ENCODE results near the gene CLIP3.
"Not testable (repeated sequence)": the region's sequence is repeated elsewhere in the genome, so short reads cannot be mapped to it uniquely, and the experiment has no call there.

The CLIP3 gene

GRCh38 chr19:36047835-36048234 lies 15.2 kb upstream of the CLIP3 start:
- Histone ChIP-seq H3K4me3 (ENCODE audit: insufficient read depth, low read depth, low read length, poor library complexity, severe bottlenecking) (no peak overlapping the region), H3K9me3 (ENCODE audit: control insufficient read depth, low read length) (no peaks in the 10 kb centered on the region), H3K27ac (ENCODE audit: insufficient read depth, low read length, poor library complexity, severe bottlenecking) (no peak overlapping the region), H3K4me1 (ENCODE audit: control insufficient read depth, insufficient read depth, low read length, poor library complexity, severe bottlenecking) (no peaks in the 10 kb centered on the region), H3K27me3 (replicated peaks; ENCODE audit: control insufficient read depth, insufficient read depth, low read length, poor library complexity, severe bottlenecking) (no peaks in the 10 kb centered on the region), H3K36me3 (ENCODE audit: control insufficient read depth, insufficient read depth, low read length) (no peaks in the 10 kb centered on the region)
- DNase-seq, result no peak

DNA sequence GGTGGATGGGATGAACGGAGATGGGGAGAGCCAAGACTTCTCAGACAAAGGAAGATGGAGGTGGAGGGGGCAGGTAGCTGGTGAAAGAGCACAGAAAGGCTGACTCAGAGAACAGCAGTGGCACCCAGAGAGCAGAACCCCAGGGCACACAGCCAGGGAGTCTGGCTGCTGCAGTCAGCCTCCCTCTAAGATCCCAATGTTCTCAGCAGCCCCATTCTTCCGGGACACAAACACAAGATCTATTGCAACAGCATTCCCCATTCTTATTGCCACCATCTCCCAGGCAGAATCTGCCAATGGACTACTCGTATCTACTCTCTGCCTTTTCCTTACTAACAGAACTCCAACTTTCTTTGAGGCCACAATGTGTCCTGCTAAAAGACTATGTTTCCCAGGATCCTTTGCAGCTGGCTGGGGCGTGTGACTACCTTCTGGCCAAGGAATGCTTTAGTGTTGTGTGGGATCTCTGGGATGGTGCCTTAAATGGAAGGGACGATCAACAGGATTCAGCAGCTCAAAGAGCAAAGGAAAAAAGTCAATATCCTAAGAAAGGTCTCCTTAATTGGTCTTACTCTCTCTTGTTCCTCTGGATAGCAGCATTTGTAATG lies 13.9 kb upstream of the CLIP3 start:
- no peaks in the 10 kb centered on the region for H3K9me3 ChIP-seq (ENCODE audit: control insufficient read depth, low read length)
- H3K4me3 ChIP-seq (ENCODE audit: insufficient read depth, low read depth, low read length, poor library complexity, severe bottlenecking), result no peak overlapping the region
- H3K27me3 ChIP-seq (replicated peaks; ENCODE audit: control insufficient read depth, insufficient read depth, low read length, poor library complexity, severe bottlenecking), result no peaks in the 10 kb centered on the region
- no peak overlapping the region for H3K27ac ChIP-seq (ENCODE audit: insufficient read depth, low read length, poor library complexity, severe bottlenecking)
- H3K4me1 ChIP-seq (ENCODE audit: control insufficient read depth, insufficient read depth, low read length, poor library complexity, severe bottlenecking), result no peaks in the 10 kb centered on the region
- no peak for DNase-seq
- H3K36me3 ChIP-seq (ENCODE audit: control insufficient read depth, insufficient read depth, low read length), result no peaks in the 10 kb centered on the region

DNA sequence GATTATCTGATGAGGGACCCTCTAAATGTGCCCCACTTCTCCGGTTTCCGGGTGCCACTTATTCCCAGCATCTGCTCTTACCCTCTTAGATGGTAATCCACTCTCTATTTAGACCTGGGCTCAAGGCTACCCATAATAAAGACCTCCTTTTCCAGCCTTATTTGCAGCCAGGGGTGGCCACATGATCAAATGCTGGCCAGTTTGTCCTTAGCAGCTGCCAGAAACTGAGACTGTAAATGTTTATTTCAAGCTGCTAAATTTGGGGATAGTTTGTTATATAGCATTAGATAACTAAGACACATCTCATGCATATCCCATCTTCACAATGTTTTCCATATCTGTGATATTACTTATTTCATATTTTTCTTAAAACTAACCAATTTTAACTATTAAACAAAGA lies 11.3 kb upstream of the CLIP3 start:
- H3K9me3 ChIP-seq (ENCODE audit: control insufficient read depth, low read length), result no peaks in the 10 kb centered on the region
- no peaks in the 10 kb centered on the region for H3K4me1 ChIP-seq (ENCODE audit: control insufficient read depth, insufficient read depth, low read length, poor library complexity, severe bottlenecking)
- H3K36me3 ChIP-seq (ENCODE audit: control insufficient read depth, insufficient read depth, low read length), result no peaks in the 10 kb centered on the region
- no peak for DNase-seq
- H3K27ac ChIP-seq (ENCODE audit: insufficient read depth, low read length, poor library complexity, severe bottlenecking), result no peak overlapping the region
- no peak overlapping the region for H3K4me3 ChIP-seq (ENCODE audit: insufficient read depth, low read depth, low read length, poor library complexity, severe bottlenecking)
- H3K27me3 ChIP-seq (replicated peaks; ENCODE audit: control insufficient read depth, insufficient read depth, low read length, poor library complexity, severe bottlenecking), result no peaks in the 10 kb centered on the region

- no peak overlapping the region for H3K27ac ChIP-seq (ENCODE audit: insufficient read depth, low read length, poor library complexity, severe bottlenecking)
- H3K27me3 ChIP-seq (replicated peaks; ENCODE audit: control insufficient read depth, insufficient read depth, low read length, poor library complexity, severe bottlenecking), result no peaks in the 10 kb centered on the region
- H3K4me1 ChIP-seq (ENCODE audit: control insufficient read depth, insufficient read depth, low read length, poor library complexity, severe bottlenecking), result peaks cover 2% of the 10 kb centered on the region
- H3K9me3 ChIP-seq (ENCODE audit: control insufficient read depth, low read length), result no peaks in the 10 kb centered on the region
- H3K4me3 ChIP-seq (ENCODE audit: insufficient read depth, low read depth, low read length, poor library complexity, severe bottlenecking), result no peak overlapping the region
- no peak for DNase-seq
- H3K36me3 ChIP-seq (ENCODE audit: control insufficient read depth, insufficient read depth, low read length), result no peaks in the 10 kb centered on the region
These were observed 9.2 kb upstream of the CLIP3 start for GRCh38 chr19:36041831-36042230.

GRCh38 chr19:36041092-36041491 lies 8.4 kb upstream of the CLIP3 start:
- H3K27ac ChIP-seq (ENCODE audit: insufficient read depth, low read length, poor library complexity, severe bottlenecking); H3K9me3 ChIP-seq (ENCODE audit: control insufficient read depth, low read length); H3K4me1 ChIP-seq (ENCODE audit: control insufficient read depth, insufficient read depth, low read length, poor library complexity, severe bottlenecking); H3K36me3 ChIP-seq (ENCODE audit: control insufficient read depth, insufficient read depth, low read length); H3K27me3 ChIP-seq (replicated peaks; ENCODE audit: control insufficient read depth, insufficient read depth, low read length, poor library complexity, severe bottlenecking); H3K4me3 ChIP-seq (ENCODE audit: insufficient read depth, low read depth, low read length, poor library complexity, severe bottlenecking); DNase-seq: not testable (repeated sequence)

DNA sequence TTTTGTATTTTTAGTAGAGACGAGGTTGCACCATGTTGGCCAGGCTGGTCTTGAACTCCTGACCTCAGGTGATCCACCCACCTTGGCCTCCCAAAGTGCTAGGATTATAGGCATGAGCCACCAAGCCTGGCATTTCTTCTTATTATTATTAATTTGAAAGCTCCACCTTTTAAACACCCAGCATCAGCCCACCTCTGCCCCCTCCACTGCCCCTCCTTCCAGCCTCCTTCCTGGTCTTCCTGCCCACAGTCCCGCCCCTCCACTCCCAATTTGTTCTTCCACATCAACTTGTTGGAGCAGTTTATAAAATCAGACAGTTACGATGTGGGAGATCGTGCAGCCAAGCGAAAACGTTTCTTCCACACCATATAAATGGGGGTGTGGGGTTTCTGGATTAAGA lies 7.8 kb upstream of the CLIP3 start:
- Histone ChIP-seq H3K4me1 (ENCODE audit: control insufficient read depth, insufficient read depth, low read length, poor library complexity, severe bottlenecking) (peaks cover 6% of the 10 kb centered on the region), H3K9me3 (ENCODE audit: control insufficient read depth, low read length) (no peaks in the 10 kb centered on the region), H3K27ac (ENCODE audit: insufficient read depth, low read length, poor library complexity, severe bottlenecking) (no peak overlapping the region), H3K4me3 (ENCODE audit: insufficient read depth, low read depth, low read length, poor library complexity, severe bottlenecking) (no peak overlapping the region), H3K36me3 (ENCODE audit: control insufficient read depth, insufficient read depth, low read length) (no peaks in the 10 kb centered on the region), H3K27me3 (replicated peaks; ENCODE audit: control insufficient read depth, insufficient read depth, low read length, poor library complexity, severe bottlenecking) (no peaks in the 10 kb centered on the region)
- no peak for DNase-seq

GRCh38 chr19:36031308-36031707 lies 1.4 kb downstream of the CLIP3 start:
- DNase-seq, result no peak
- Histone ChIP-seq H3K27ac (ENCODE audit: insufficient read depth, low read length, poor library complexity, severe bottlenecking) (no peak overlapping the region), H3K9me3 (ENCODE audit: control insufficient read depth, low read length) (no peaks in the 10 kb centered on the region), H3K27me3 (replicated peaks; ENCODE audit: control insufficient read depth, insufficient read depth, low read length, poor library complexity, severe bottlenecking) (no peaks in the 10 kb centered on the region), H3K4me1 (ENCODE audit: control insufficient read depth, insufficient read depth, low read length, poor library complexity, severe bottlenecking) (peaks cover 10% of the 10 kb centered on the region), H3K36me3 (ENCODE audit: control insufficient read depth, insufficient read depth, low read length) (no peaks in the 10 kb centered on the region), H3K4me3 (ENCODE audit: insufficient read depth, low read depth, low read length, poor library complexity, severe bottlenecking) (no peak overlapping the region)

GRCh38 chr19:36030264-36031148 lies 2.2 kb downstream of the CLIP3 start:
- no peaks in the 10 kb centered on the region for H3K36me3 ChIP-seq (ENCODE audit: control insufficient read depth, insufficient read depth, low read length)
- H3K4me1 ChIP-seq (ENCODE audit: control insufficient read depth, insufficient read depth, low read length, poor library complexity, severe bottlenecking), result peaks cover 9% of the 10 kb centered on the region
- H3K27me3 ChIP-seq (replicated peaks; ENCODE audit: control insufficient read depth, insufficient read depth, low read length, poor library complexity, severe bottlenecking), result no peaks in the 10 kb centered on the region
- no peaks in the 10 kb centered on the region for H3K9me3 ChIP-seq (ENCODE audit: control insufficient read depth, low read length)
- DNase-seq, result no peak
- H3K27ac ChIP-seq (ENCODE audit: insufficient read depth, low read length, poor library complexity, severe bottlenecking), result no peak overlapping the region
- H3K4me3 ChIP-seq (ENCODE audit: insufficient read depth, low read depth, low read length, poor library complexity, severe bottlenecking), result no peak overlapping the region

DNA sequence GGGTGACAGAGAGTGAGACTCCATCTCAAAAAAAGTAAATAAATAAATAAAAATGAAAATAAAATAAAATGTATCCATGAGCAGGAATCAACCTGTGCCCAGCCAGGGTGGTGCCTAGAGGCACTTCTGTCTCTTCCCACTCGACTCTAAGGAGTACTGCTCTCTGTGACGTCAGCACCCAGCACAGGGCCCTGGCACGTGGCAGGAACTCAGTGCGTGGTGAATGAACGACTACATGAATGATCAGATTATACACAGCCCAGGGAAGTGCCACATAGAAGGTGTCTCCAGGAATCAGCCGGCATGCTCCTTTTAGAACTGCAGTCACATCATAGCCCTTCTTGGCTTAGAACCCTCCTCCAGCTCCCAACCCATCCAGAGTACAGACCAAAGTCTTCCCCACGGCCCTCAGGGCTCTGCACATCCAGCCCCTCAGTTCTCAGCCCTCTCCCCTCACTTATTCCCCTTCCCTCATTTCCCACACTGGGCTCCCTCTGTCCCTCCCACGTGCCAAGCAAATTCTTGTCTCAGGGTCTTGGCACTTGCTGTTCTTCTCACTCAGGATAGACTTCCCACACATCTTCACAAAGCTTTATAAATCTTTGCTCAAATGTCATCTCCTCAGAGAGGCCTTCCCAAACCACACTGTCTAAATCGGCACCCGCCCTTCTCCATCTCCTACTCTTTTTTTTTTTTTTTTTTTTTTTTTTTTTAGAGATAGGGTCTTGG lies 4.2 kb downstream of the CLIP3 start:
- Histone ChIP-seq H3K4me1 (ENCODE audit: control insufficient read depth, insufficient read depth, low read length, poor library complexity, severe bottlenecking) (peaks cover 5% of the 10 kb centered on the region), H3K4me3 (ENCODE audit: insufficient read depth, low read depth, low read length, poor library complexity, severe bottlenecking) (no peak overlapping the region), H3K9me3 (ENCODE audit: control insufficient read depth, low read length) (no peaks in the 10 kb centered on the region), H3K27ac (ENCODE audit: insufficient read depth, low read length, poor library complexity, severe bottlenecking) (no peak overlapping the region), H3K27me3 (replicated peaks; ENCODE audit: control insufficient read depth, insufficient read depth, low read length, poor library complexity, severe bottlenecking) (no peaks in the 10 kb centered on the region), H3K36me3 (ENCODE audit: control insufficient read depth, insufficient read depth, low read length) (peaks cover 4% of the 10 kb centered on the region)
- DNase-seq, result no peak

GRCh38 chr19:36027696-36028095 lies 5.0 kb downstream of the CLIP3 start:
- H3K9me3 ChIP-seq (ENCODE audit: control insufficient read depth, low read length), result no peaks in the 10 kb centered on the region
- H3K27ac ChIP-seq (ENCODE audit: insufficient read depth, low read length, poor library complexity, severe bottlenecking), result no peak overlapping the region
- peaks cover 4% of the 10 kb centered on the region for H3K36me3 ChIP-seq (ENCODE audit: control insufficient read depth, insufficient read depth, low read length)
- DNase-seq, result no peak
- no peak overlapping the region for H3K4me3 ChIP-seq (ENCODE audit: insufficient read depth, low read depth, low read length, poor library complexity, severe bottlenecking)
- H3K4me1 ChIP-seq (ENCODE audit: control insufficient read depth, insufficient read depth, low read length, poor library complexity, severe bottlenecking), result peaks cover 2% of the 10 kb centered on the region
- no peaks in the 10 kb centered on the region for H3K27me3 ChIP-seq (replicated peaks; ENCODE audit: control insufficient read depth, insufficient read depth, low read length, poor library complexity, severe bottlenecking)
